RWPE2 (cell line): ENCODE data around the gene DDX51.

Source experiments
- ATAC-seq: fragments of 200-7000 bp; cut with Tn5 transposase; 3 replicates; pipeline ENCODE4 v1.9.1; 2021; ENCODE audit warnings: low read depth
- DNase-seq: peaks from one replicate; pipeline ENCODE4 v3.0.0-alpha.2; 2020; ENCODE audit warnings: low spot score
- H3K27ac ChIP-seq: fragments of 450-650 bp; 2 replicates; pipeline ENCODE4 v1.5.1; 2017; ENCODE audit warnings: mild to moderate bottlenecking; ENCODE audit not compliant: poor library complexity, severe bottlenecking
- H3K27me3 ChIP-seq: fragments of 250-450 bp; sonication (Bioruptor Pico); 2 replicates; pipeline ENCODE4 v1.5.1; 2021; ENCODE audit warnings: mild to moderate bottlenecking, moderate library complexity; ENCODE audit not compliant: insufficient read depth, poor library complexity, severe bottlenecking
- H3K36me3 ChIP-seq: fragments of 250-450 bp; sonication (Bioruptor Pico); 2 replicates; pipeline ENCODE4 v1.5.1; 2020; ENCODE audit warnings: low read depth, mild to moderate bottlenecking, moderate library complexity
- H3K4me1 ChIP-seq: fragments of 250-450 bp; sonication (Bioruptor Pico); 2 replicates; pipeline ENCODE4 v1.5.1; 2021; ENCODE audit warnings: mild to moderate bottlenecking, moderate library complexity; ENCODE audit not compliant: insufficient read depth, poor library complexity, severe bottlenecking
- H3K4me3 ChIP-seq: fragments of 250-450 bp; sonication (Bioruptor Pico); 2 replicates; pipeline ENCODE4 v1.5.1; 2021; ENCODE audit warnings: mild to moderate bottlenecking, moderate library complexity; ENCODE audit not compliant: severe bottlenecking
- H3K9me3 ChIP-seq: fragments of 250-450 bp; sonication (Bioruptor Pico); 2 replicates; pipeline ENCODE4 v1.5.1; 2021; ENCODE audit warnings: mild to moderate bottlenecking, moderate library complexity; ENCODE audit not compliant: severe bottlenecking
- CTCF ChIP-seq: fragments of 450-650 bp; IDR thresholded peaks from one replicate; pipeline ENCODE4 v1.5.1; 2017; ENCODE audit warnings: mild to moderate bottlenecking, moderate library complexity; ENCODE audit not compliant: poor library complexity, severe bottlenecking

DDX51 gene

DNA sequence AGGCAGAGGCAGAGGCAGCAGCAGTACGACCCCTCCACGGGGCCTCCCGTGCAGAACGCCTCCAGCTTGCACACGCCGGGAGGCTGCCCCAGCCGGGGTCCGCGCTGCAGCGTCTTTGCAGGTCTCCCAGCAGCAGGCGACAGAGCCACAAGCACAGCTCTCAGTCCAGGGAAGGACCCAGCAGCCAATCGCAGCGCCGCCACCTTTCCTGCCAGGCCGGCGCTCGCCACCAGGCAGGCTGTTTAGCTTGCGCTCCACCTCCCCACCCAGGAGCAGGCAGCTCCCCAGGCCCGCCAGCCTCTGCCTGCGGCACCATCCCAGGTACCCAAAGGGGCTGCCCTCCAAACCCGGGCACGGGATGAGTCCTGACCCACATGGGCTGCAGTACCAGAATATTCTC lies 25.2 kb downstream of the DDX51 start:
- Histone ChIP-seq H3K36me3 (peaks cover 21% of the 10 kb centered on the region), H3K27ac (no peak overlapping the region), H3K9me3 (no peaks in the 10 kb centered on the region), H3K4me1 (no peaks in the 10 kb centered on the region), H3K27me3 (no peaks in the 10 kb centered on the region), H3K4me3 (no peak overlapping the region)
- DNase-seq = no peak
- no peak for ATAC-seq
- TF ChIP-seq CTCF = no peak

GRCh38 chr12:132117558-132117875 lies 26.6 kb downstream of the DDX51 start:
- Histone ChIP-seq H3K4me1 (no peaks in the 10 kb centered on the region), H3K9me3 (no peaks in the 10 kb centered on the region), H3K27me3 (no peaks in the 10 kb centered on the region), H3K27ac (no peak overlapping the region), H3K4me3 (no peak overlapping the region), H3K36me3 (peaks cover 22% of the 10 kb centered on the region)
- DNase-seq (no peak), ATAC-seq (peak; percentile 40; the same call in 2 of the 3 replicates)
- no peak for TF ChIP-seq CTCF

DNA sequence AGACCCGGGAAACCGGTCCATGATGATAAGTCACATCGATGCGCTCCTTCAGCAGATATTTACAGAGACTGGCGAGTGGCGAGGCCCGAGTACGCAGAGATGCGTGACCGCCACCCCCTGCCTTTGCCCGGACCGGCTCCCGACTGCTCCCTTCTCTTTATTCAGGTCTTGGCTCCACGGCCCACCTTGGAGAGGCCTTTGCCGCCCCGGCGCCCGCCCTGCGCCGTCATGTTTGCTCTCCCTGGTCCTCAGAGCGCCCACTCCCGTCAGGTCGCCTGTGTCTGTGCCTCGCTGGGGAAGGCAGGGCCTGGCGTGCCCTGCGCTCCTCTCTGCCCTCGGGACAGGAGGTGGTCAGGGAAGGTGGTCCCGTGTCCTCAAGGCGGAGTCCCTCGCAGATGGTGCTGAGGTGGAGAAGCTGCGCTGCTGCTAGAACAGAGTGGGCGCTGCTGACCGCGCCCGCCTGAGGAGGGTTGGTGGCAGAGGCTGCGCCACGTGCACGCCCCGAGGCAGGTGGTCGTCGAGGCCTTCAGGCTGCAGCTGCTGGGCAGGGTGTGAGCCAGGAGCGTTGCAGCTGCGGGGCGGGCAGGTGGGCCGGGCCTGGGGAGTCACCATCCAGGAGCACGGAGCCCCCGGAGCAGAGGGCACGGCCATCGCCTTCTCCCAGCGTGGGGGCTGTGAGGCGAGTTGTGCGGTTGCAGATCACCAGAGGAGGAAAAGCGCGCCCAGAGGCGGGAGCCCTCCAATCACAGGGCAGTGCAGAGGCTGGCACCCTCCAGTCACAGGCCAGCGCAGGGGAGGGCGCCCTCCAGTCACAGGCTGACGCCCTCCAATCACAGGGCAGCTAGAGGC lies 27.2 kb downstream of the DDX51 start:
- no peak for TF ChIP-seq CTCF
- no peaks in the 10 kb centered on the region for H3K4me1 ChIP-seq
- ATAC-seq (no peak), DNase-seq (no peak)
- H3K27ac ChIP-seq = no peak overlapping the region
- no peaks in the 10 kb centered on the region for H3K27me3 ChIP-seq
- H3K36me3 ChIP-seq = peaks cover 21% of the 10 kb centered on the region
- no peak overlapping the region for H3K4me3 ChIP-seq
- H3K9me3 ChIP-seq = no peaks in the 10 kb centered on the region

GRCh38 chr12:132115500-132115899 lies 28.6 kb downstream of the DDX51 start:
- DNase-seq = no peak
- ATAC-seq = no peak
- Histone ChIP-seq H3K4me3 (no peak overlapping the region), H3K9me3 (no peaks in the 10 kb centered on the region), H3K4me1 (no peaks in the 10 kb centered on the region), H3K36me3 (peaks cover 19% of the 10 kb centered on the region), H3K27me3 (no peaks in the 10 kb centered on the region), H3K27ac (no peak overlapping the region)
- no peak for TF ChIP-seq CTCF

DNA sequence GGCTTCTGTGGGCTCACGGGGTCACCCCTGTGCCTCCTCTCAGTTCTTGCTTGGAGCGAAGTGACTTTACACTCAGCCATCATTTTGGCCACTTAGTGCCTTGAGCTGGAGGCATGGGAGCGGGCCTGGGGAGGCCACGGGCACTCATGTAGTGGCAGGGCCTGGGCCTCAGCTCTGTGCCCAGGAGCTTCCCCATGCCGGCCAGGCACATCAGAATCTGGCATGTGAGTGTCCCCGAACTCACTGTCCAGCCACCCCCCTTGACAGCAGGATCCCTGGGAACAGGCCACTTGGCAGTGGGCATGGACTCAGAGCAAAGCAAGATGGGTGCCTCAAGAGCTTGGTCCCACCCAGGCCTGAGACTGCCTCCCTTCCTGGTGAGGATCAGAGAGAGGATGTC lies 29.5 kb downstream of the DDX51 start:
- Histone ChIP-seq H3K4me1 (no peaks in the 10 kb centered on the region), H3K27me3 (no peaks in the 10 kb centered on the region), H3K27ac (no peak overlapping the region), H3K36me3 (peaks cover 26% of the 10 kb centered on the region), H3K4me3 (no peak overlapping the region), H3K9me3 (no peaks in the 10 kb centered on the region)
- ATAC-seq (no peak), DNase-seq (no peak)
- TF ChIP-seq CTCF = no peak
